Right lobe of liver (tissue), 6 donors: ENCODE measurements around the gene CDH23. TPM values are rescaled to one million over a fixed set of nuclear protein-coding genes. Genes with fewer than 3 reads are reported as not detected.

ENCODE experiments used
- ATAC-seq, 4 donors: fragments of 200-7000 bp; cut with Tn5 transposase; one replicate each; pipeline ENCODE4 v1.9.1; 2020; ENCODE audit warnings: mild to moderate bottlenecking in 4 of 4, moderate library complexity in 4 of 4
- DNase-seq, 3 donors: peaks; one replicate each; pipeline ENCODE4 v3.0.0-alpha.2; 2020
- H3K27ac ChIP-seq, 3 donors: fragments of 200-600 bp; one replicate each; pipeline ENCODE4 v1.8.0; 2022
- H3K27me3 ChIP-seq, 2 donors: fragments of 200-600 bp; one replicate each; pipeline ENCODE4 v1.8.0; 2022
- H3K36me3 ChIP-seq, 4 donors: fragments of 200-600 bp; sonication (generic) in 1 of 4; one replicate each; pipeline versions ENCODE4 v1.5.1 to v1.8.0; 2017 to 2022; ENCODE audit warnings: control low read depth in 1 of 4
- H3K4me1 ChIP-seq, 4 donors: fragments of 200-600 bp; sonication (generic) in 1 of 4; one replicate each; pipeline versions ENCODE4 v1.5.1 to v1.8.0; 2017 to 2022; ENCODE audit warnings: control low read depth in 1 of 4
- H3K4me3 ChIP-seq, 3 donors: fragments of 200-600 bp; one replicate each; pipeline ENCODE4 v1.8.0; 2022
- H3K9me3 ChIP-seq, 4 donors: fragments of 200-600 bp; sonication (generic) in 1 of 4; one replicate each; pipeline versions ENCODE4 v1.5.1 to v1.8.0; 2017 to 2022; ENCODE audit warnings: control low read depth in 1 of 4
- CTCF ChIP-seq, 4 donors: fragments of 200-600 bp in 3 of 4; fragments of 450-650 bp in 1 of 4; IDR thresholded peaks; one replicate each; pipeline versions ENCODE4 v1.5.1 to v1.8.0; 2016 to 2022; ENCODE audit warnings: antibody characterized with exemption in 4 of 4, mild to moderate bottlenecking in 2 of 4
- POLR2A ChIP-seq: fragments of 450-650 bp; IDR thresholded peaks from one replicate; pipeline ENCODE4 v1.6.1; 2017; ENCODE audit warnings: antibody characterized with exemption, mild to moderate bottlenecking
- WGBS: methylation state at CpG from one replicate; pipeline ENCODE4 v1.1.6; 2018; ENCODE audit warnings: low coverage, low lambda C conversion rate; ENCODE audit not compliant: insufficient coverage; ENCODE audit errors: missing lambda C conversion rate; 5-methylcytosine and 5-hydroxymethylcytosine counted together
- intact Hi-C, 2 donors: fragments of 100-400 bp; cut with DNase I; formaldehyde crosslinking; loops; one replicate each; pipeline versions ENCODE4 v1.11.2 to v1.14.1; 2022
- microRNA-seq, 2 donors: library from miRNA; unstranded; fragments of <30 nt; microRNA quantifications; one replicate each; pipeline ENCODE4, GENCODE V29; 2019 to 2020
- small RNA-seq, 2 experiments: library from RNA; depleted of rRNA; stranded (forward); fragments of <200 nt; gene quantifications; one replicate each; pipeline ENCODE3, GENCODE V24; 2016
- total RNA-seq, 6 experiments: library from RNA; depleted of rRNA in 2 of 6; stranded (reverse); fragments of >200 nt in 2 of 6; fragmentation: NEBNext Ultra II Directional in 3 of 6; extraction: Animal tissue kit (Norgen Biotek cat#: 25700) in 3 of 6; gene quantifications; one replicate each; pipeline versions ENCODE4 v1.1.0 to v1.2.4, GENCODE V29; 2016 to 2023
- donor health status: DM: no; HTN: yes; CAD: no.
- donor health status: DM: no; HTN: no; CAD: no.
- donor health status: DM: no; HTN: no; CAD: no.
- donor health status: DM: no; HTN: yes; CAD: no.
- donor health status: DM: no; HTN: yes; CAD: no.

The CDH23 gene
- total RNA-seq, 6 experiments from 2014 or later = 3.3 to 19.7 (median 6.3) TPM

GRCh38 chr10:71860243-71861029 lies 463.7 kb downstream of the CDH23 start:
- H3K27me3 ChIP-seq = no peaks in the 10 kb centered on the region
- peak overlapping the region in 2 of 3 donors; percentile 45 to 81 for H3K27ac ChIP-seq
- no peak for TF ChIP-seq POLR2A
- no peak for TF ChIP-seq CTCF (IDR thresholded peaks at IDR 0.05)
- peaks cover 0 to 14% (median 7%) of the 10 kb centered on the region in 4 donors for H3K4me1 ChIP-seq
- peak; percentile 93 to 98 (median 96) for ATAC-seq
- no peaks in the 10 kb centered on the region for H3K9me3 ChIP-seq
- intact Hi-C loops = no loop called here
- H3K36me3 ChIP-seq = no peaks in the 10 kb centered on the region
- H3K4me3 ChIP-seq = no peak overlapping the region
- DNase-seq = peak; percentile 85 to 91 (median 91)
- 49% methylated on average over 3 of the region's 11 CpGs for WGBS

GRCh38 chr10:71863203-71863602 lies 466.5 kb downstream of the CDH23 start:
- Histone ChIP-seq H3K9me3 (no peaks in the 10 kb centered on the region), H3K36me3 (no peaks in the 10 kb centered on the region), H3K27me3 (no peaks in the 10 kb centered on the region), H3K4me3 (no peak overlapping the region), H3K4me1 (peaks cover 0 to 14% (median 7%) of the 10 kb centered on the region in 4 donors), H3K27ac (no peak overlapping the region)
- TF ChIP-seq CTCF (IDR thresholded peaks at IDR 0.05) (no peak), POLR2A (no peak)
- intact Hi-C loops = no loop called here
- ATAC-seq (no peak), DNase-seq (no peak)
- 93% methylated on average over 6 of the region's 6 CpGs for WGBS

GRCh38 chr10:71864911-71865361 lies 468.2 kb downstream of the CDH23 start:
- peaks cover 0 to 14% (median 7%) of the 10 kb centered on the region in 4 donors for H3K4me1 ChIP-seq
- ATAC-seq (no peak), DNase-seq (no peak)
- H3K4me3 ChIP-seq = no peak overlapping the region
- H3K36me3 ChIP-seq = no peaks in the 10 kb centered on the region
- WGBS = 76% methylated on average over 5 of the region's 5 CpGs
- no peaks in the 10 kb centered on the region for H3K9me3 ChIP-seq
- no peak for TF ChIP-seq POLR2A
- TF ChIP-seq CTCF (IDR thresholded peaks at IDR 0.05) = no peak
- no peak overlapping the region for H3K27ac ChIP-seq
- intact Hi-C loops = no loop called here
- H3K27me3 ChIP-seq = no peaks in the 10 kb centered on the region

Small RNA genes lying within 50 kb of the gene (microRNA-seq; reads per million reads assigned to microRNA genes)
- 0 reads per million in 2 donors for gene MIR7152

Small RNA genes lying within 50 kb of the gene (small RNA-seq; reads per million reads assigned to genes)
- gene MIR7152 (0 reads per million in 2 experiments), gene RNU7-38P (0 reads per million in 2 experiments)

Other genes with a start within 250 kb of the CDH23 start
- gene UNC5B, start 184.3 kb upstream of the CDH23 start, total RNA-seq = 1 to 10 TPM; 1.0 to 6.2 (median 2.1) TPM
- gene SLC29A3, start 77.7 kb upstream of the CDH23 start, total RNA-seq = 10 to 100 TPM in 2 of 6 experiments, 1 to 10 TPM in 4; 5.7 to 17.4 (median 7.7) TPM